CD14-positive monocyte (primary cell): Measurements from ENCODE around the gene KAT6B. TPM values are rescaled to one million over a fixed set of nuclear protein-coding genes. Genes with fewer than 3 reads are reported as not detected.

Experiments used
- DNase-seq, 3 donors: peaks; one replicate each; pipeline ENCODE4 v3.0.0-alpha.2; 2011 to 2022
- H2AFZ ChIP-seq: 2 replicates; pipeline ENCODE4 v1.6.0; 2012; ENCODE audit warnings: mild to moderate bottlenecking, low read depth, low read length, inconsistent platforms; ENCODE audit not compliant: insufficient read depth, poor library complexity, severe bottlenecking
- H3K27ac ChIP-seq, 2 donors: 1 replicate in 1 of 2; 2 replicates in 1 of 2; pipeline ENCODE4 v1.5.1; 2012 to 2013; ENCODE audit warnings: low read length in 2 of 2, control low read depth in 1 of 2, inconsistent platforms in 1 of 2, low read depth in 1 of 2, mild to moderate bottlenecking in 1 of 2
- H3K27me3 ChIP-seq, 2 donors: one replicate each; pipeline versions ENCODE4 v1.6.0 to v1.6.1; 2011 to 2013; ENCODE audit warnings: low read length in 2 of 2; ENCODE audit not compliant: control insufficient read depth in 2 of 2, insufficient read depth in 2 of 2
- H3K36me3 ChIP-seq, 2 donors: replicated peaks in 1 of 2; 1 replicate in 1 of 2; 2 replicates in 1 of 2; pipeline versions ENCODE4 v1.5.1 to v1.6.1; 2012 to 2013; ENCODE audit warnings: low read length in 2 of 2, control low read depth in 1 of 2, inconsistent platforms in 1 of 2, mild to moderate bottlenecking in 1 of 2; ENCODE audit not compliant: insufficient read depth in 2 of 2, control insufficient read depth in 1 of 2
- H3K4me1 ChIP-seq, 2 donors: 1 replicate in 1 of 2; 2 replicates in 1 of 2; pipeline versions ENCODE4 v1.5.1 to v1.6.1; 2012 to 2013; ENCODE audit warnings: low read length in 2 of 2, control low read depth in 1 of 2, inconsistent platforms in 1 of 2, mild to moderate bottlenecking in 1 of 2, moderate library complexity in 1 of 2; ENCODE audit not compliant: insufficient read depth in 2 of 2, control insufficient read depth in 1 of 2
- H3K4me2 ChIP-seq: replicated peaks from 2 replicates; pipeline ENCODE3; 2012; ENCODE audit warnings: low read length, moderate library complexity, mild to moderate bottlenecking; ENCODE audit not compliant: poor library complexity, severe bottlenecking; ENCODE audit errors: extremely low read depth
- H3K4me3 ChIP-seq, 3 experiments: fragments of 200-600 bp in 1 of 3; sonication (generic) in 1 of 3; replicated peaks in 1 of 3; 1 replicate in 2 of 3; 2 replicates in 1 of 3; pipeline ENCODE4 v1.5.1; 2011 to 2013; ENCODE audit warnings: low read length in 3 of 3, mild to moderate bottlenecking in 3 of 3, control low read depth in 2 of 3, low read depth in 2 of 3, inconsistent platforms in 1 of 3, moderate library complexity in 1 of 3
- H3K79me2 ChIP-seq: 2 replicates; pipeline ENCODE4 v1.6.0; 2012; ENCODE audit warnings: mild to moderate bottlenecking, control low read depth, inconsistent platforms, low read length, moderate library complexity; ENCODE audit not compliant: insufficient read depth
- H3K9ac ChIP-seq: 2 replicates; pipeline ENCODE4 v1.6.0; 2017; ENCODE audit warnings: low read length, mild to moderate bottlenecking; ENCODE audit not compliant: insufficient read depth, poor library complexity, severe bottlenecking
- H3K9me3 ChIP-seq, 2 donors: replicated peaks in 1 of 2; 1 replicate in 1 of 2; 2 replicates in 1 of 2; pipeline versions ENCODE4 v1.5.1 to v1.6.1; 2012 to 2013; ENCODE audit warnings: low read length in 2 of 2, control low read depth in 1 of 2; ENCODE audit not compliant: control insufficient read depth in 1 of 2, insufficient read depth in 1 of 2
- H4K20me1 ChIP-seq: 2 replicates; pipeline ENCODE4 v1.6.0; 2012; ENCODE audit warnings: mild to moderate bottlenecking, low read length, control low read depth, moderate library complexity; ENCODE audit not compliant: insufficient read depth
- H3K27ac Mint-ChIP-seq, 7 donors: one replicate each; pipeline ENCODE4 v1.8.0; 2020; ENCODE audit warnings: mild to moderate bottlenecking in 7 of 7, mixed read lengths in 7 of 7, moderate library complexity in 6 of 7, inconsistent platforms in 2 of 7
- H3K27me3 Mint-ChIP-seq, 3 donors: one replicate each; pipeline ENCODE4 v1.8.0; 2021 to 2022; ENCODE audit warnings: low read depth in 3 of 3, mild to moderate bottlenecking in 3 of 3, mixed read lengths in 3 of 3, moderate library complexity in 3 of 3, inconsistent platforms in 1 of 3
- H3K36me3 Mint-ChIP-seq, 2 donors: one replicate each; pipeline ENCODE4 v1.8.0; 2020; ENCODE audit warnings: mixed read lengths in 2 of 2, inconsistent platforms in 1 of 2, mild to moderate bottlenecking in 1 of 2
- H3K4me1 Mint-ChIP-seq: one replicate; pipeline ENCODE4 v1.8.0; 2020; ENCODE audit warnings: mild to moderate bottlenecking, mixed read lengths
- H3K4me3 Mint-ChIP-seq, 2 donors: one replicate each; pipeline ENCODE4 v1.8.0; 2020; ENCODE audit warnings: mild to moderate bottlenecking in 2 of 2, mixed read lengths in 2 of 2, moderate library complexity in 1 of 2
- H3K9me3 Mint-ChIP-seq, 7 donors: one replicate each; pipeline ENCODE4 v1.8.0; 2020 to 2022; ENCODE audit warnings: mixed read lengths in 7 of 7, mild to moderate bottlenecking in 6 of 7, moderate library complexity in 6 of 7, inconsistent platforms in 2 of 7
- WGBS: methylation state at CpG from one replicate; pipeline ENCODE4 v1.1.5; 2013; ENCODE audit warnings: missing lambda C conversion rate; ENCODE audit not compliant: insufficient coverage; 5-methylcytosine and 5-hydroxymethylcytosine counted together
- intact Hi-C, 2 donors: fragments of 100-400 bp; cut with micrococcal nuclease; formaldehyde crosslinking; loops; one replicate each; pipeline versions ENCODE4 v1.15.0 to v1.15.1; 2023
- polyA plus RNA-seq, 3 donors: library from polyadenylated mRNA; depleted of rRNA in 1 of 3; unstranded in 2 of 3; stranded (reverse) in 1 of 3; fragments of 300-500 nt in 2 of 3; fragments of >200 nt in 1 of 3; fragmentation: Illumina TruSeq in 2 of 3; gene quantifications; 1 replicate in 2 of 3; 2 replicates in 1 of 3; pipeline ENCODE4 v1.2.3, GENCODE V29; 2012 to 2021
- TF ChIP-seq, protein P1 (sequence below): fragments of 200-600 bp; IDR thresholded peaks from one replicate; pipeline ENCODE4 v1.8.0; 2022; ENCODE audit warnings: antibody characterized with exemption, mild to moderate bottlenecking

Gene KAT6B
- polyA plus RNA-seq, 3 donors, result 3.3 to 6.4 (median 6.2) TPM

DNA sequence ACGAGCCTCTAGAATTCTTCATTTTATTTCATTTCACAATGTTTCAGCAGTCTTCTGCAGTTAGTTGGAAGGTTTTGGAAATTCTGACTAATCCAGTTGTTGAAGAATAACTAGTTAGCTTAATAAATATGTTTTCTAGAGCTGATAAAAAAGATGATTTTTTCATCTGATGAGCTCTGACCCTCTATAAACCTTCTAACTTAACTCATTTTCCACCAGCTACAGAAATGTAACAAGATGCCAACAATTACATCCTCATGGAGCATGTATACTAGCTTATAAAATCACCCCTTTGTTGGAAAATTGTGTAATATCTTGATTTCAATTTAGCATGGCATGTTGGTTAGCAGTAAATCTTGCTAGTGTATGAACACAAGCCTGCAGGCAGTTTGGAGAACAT lies 33.1 kb downstream of the KAT6B start:
- WGBS, result no CpG with 5 or more reads among the region's 1 CpG
- intact Hi-C loops, result no loop called here
- peaks cover 44% of the 10 kb centered on the region for H3K79me2 ChIP-seq

DNA sequence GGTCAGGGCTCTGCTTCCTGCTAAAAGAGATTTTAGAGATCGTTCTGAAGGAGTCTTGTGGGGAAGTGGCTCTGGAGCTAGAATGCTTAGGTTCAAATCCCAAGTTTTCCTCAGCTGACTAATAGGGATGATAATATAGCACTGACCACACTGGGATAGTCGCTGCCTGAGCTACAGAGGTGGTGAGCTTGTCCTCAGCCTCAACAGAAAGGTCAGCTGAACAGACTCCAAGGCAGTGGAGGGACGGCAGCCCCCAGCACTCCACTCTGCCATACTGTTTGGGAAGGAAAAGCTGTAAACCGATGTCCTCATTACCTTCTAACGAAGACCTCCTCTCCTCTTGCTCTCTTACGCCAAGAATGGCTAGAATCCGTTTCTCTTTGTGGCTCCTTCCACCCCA lies 36.2 kb downstream of the KAT6B start:
- Histone ChIP-seq H3K4me2 (no peak overlapping the region), H3K27ac (no peak overlapping the region), H3K27me3 (no peaks in the 10 kb centered on the region), H3K4me3 (no peak overlapping the region), H3K4me1 (peaks cover 8 to 9% of the 10 kb centered on the region in 2 donors), H3K79me2 (peaks cover 36% of the 10 kb centered on the region), H3K9ac (no peak overlapping the region), H3K36me3 (no peaks in the 10 kb centered on the region), H3K9me3 (no peaks in the 10 kb centered on the region), H2AFZ (no peak overlapping the region), H4K20me1 (peaks cover 15% of the 10 kb centered on the region)
- no peaks in the 10 kb centered on the region for H3K27me3 Mint-ChIP-seq
- no peaks in the 10 kb centered on the region for H3K36me3 Mint-ChIP-seq
- TF ChIP-seq, protein P1, sequence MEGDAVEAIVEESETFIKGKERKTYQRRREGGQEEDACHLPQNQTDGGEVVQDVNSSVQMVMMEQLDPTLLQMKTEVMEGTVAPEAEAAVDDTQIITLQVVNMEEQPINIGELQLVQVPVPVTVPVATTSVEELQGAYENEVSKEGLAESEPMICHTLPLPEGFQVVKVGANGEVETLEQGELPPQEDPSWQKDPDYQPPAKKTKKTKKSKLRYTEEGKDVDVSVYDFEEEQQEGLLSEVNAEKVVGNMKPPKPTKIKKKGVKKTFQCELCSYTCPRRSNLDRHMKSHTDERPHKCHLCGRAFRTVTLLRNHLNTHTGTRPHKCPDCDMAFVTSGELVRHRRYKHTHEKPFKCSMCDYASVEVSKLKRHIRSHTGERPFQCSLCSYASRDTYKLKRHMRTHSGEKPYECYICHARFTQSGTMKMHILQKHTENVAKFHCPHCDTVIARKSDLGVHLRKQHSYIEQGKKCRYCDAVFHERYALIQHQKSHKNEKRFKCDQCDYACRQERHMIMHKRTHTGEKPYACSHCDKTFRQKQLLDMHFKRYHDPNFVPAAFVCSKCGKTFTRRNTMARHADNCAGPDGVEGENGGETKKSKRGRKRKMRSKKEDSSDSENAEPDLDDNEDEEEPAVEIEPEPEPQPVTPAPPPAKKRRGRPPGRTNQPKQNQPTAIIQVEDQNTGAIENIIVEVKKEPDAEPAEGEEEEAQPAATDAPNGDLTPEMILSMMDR, result no peak
- peaks cover 16% of the 10 kb centered on the region for H3K4me1 Mint-ChIP-seq
- no peaks in the 10 kb centered on the region for H3K9me3 Mint-ChIP-seq
- no peak for DNase-seq
- no peak overlapping the region for H3K4me3 Mint-ChIP-seq
- intact Hi-C loops, result no loop called here
- H3K27ac Mint-ChIP-seq, result no peak overlapping the region
- 50% methylated on average over 2 of the region's 7 CpGs for WGBS

More for the DNA sequence above, 33.1 kb downstream of the KAT6B start:
- Mint-ChIP-seq H3K9me3 (peaks cover 0 to 3% (median 2%) of the 10 kb centered on the region in 7 donors), H3K4me3 (no peak overlapping the region), H3K4me1 (peaks cover 22% of the 10 kb centered on the region), H3K36me3 (peaks cover 12 to 13% of the 10 kb centered on the region in 2 donors), H3K27me3 (no peaks in the 10 kb centered on the region), H3K27ac (no peak overlapping the region)
- Histone ChIP-seq H3K4me1 (peaks cover 8 to 9% of the 10 kb centered on the region in 2 donors), H2AFZ (no peak overlapping the region), H3K9me3 (no peaks in the 10 kb centered on the region), H3K4me3 (no peak overlapping the region), H3K27me3 (no peaks in the 10 kb centered on the region), H3K27ac (no peak overlapping the region), H3K36me3 (no peaks in the 10 kb centered on the region), H4K20me1 (peaks cover 15% of the 10 kb centered on the region), H3K9ac (no peak overlapping the region), H3K4me2 (no peak overlapping the region)
- DNase-seq, result no peak
- TF ChIP-seq, protein P1, result no peak
